Astrocyte of the hippocampus (primary cell): Measurements from ENCODE around the gene FES.
"Not testable (repeated sequence)": the region's sequence is repeated elsewhere in the genome, so short reads cannot be mapped to it uniquely, and the experiment has no call there.

Experiments
- DNase-seq: peaks from one replicate; pipeline ENCODE4 v3.0.0; 2011; ENCODE audit warnings: low read depth, low spot score

Gene FES

GRCh38 chr15:90909976-90910375 is 25.7 kb downstream of the FES start:
- no peak for DNase-seq

- DNase-seq, result no peak
Observed at GRCh38 chr15:90910441-90911301, 26.4 kb downstream of the FES start.

GRCh38 chr15:90911302-90911623 is 27.0 kb downstream of the FES start:
- no peak for DNase-seq

GRCh38 chr15:90911906-90912769 is 27.8 kb downstream of the FES start:
- DNase-seq, result no peak

GRCh38 chr15:90912770-90913075 is 28.4 kb downstream of the FES start:
- DNase-seq, result no peak

GRCh38 chr15:90913398-90913944 is 29.2 kb downstream of the FES start:
- no peak for DNase-seq

GRCh38 chr15:90914305-90915080 is 30.2 kb downstream of the FES start:
- no peak for DNase-seq

- DNase-seq, result no peak
Observed at GRCh38 chr15:90915216-90915807, 31.0 kb downstream of the FES start.

- no peak for DNase-seq
Observed at GRCh38 chr15:90915808-90916440, 31.6 kb downstream of the FES start.

- DNase-seq, result no peak
Observed at GRCh38 chr15:90916461-90916860, 32.2 kb downstream of the FES start.

- DNase-seq, result no peak
Observed at GRCh38 chr15:90917569-90917968, 33.3 kb downstream of the FES start.

- DNase-seq, result no peak
Observed at GRCh38 chr15:90918034-90918788, 33.9 kb downstream of the FES start.

- DNase-seq, result no peak
Observed at GRCh38 chr15:90918835-90919234, 34.5 kb downstream of the FES start.

- no peak for DNase-seq
Observed at GRCh38 chr15:90921887-90922286, 37.6 kb downstream of the FES start.

- DNase-seq, result not testable (repeated sequence)
Observed at GRCh38 chr15:90922712-90923322, 38.5 kb downstream of the FES start.

GRCh38 chr15:90924375-90924774 is 40.1 kb downstream of the FES start:
- no peak for DNase-seq

GRCh38 chr15:90926766-90927165 is 42.5 kb downstream of the FES start:
- DNase-seq, result not testable (repeated sequence)

- not testable (repeated sequence) for DNase-seq
Observed at GRCh38 chr15:90928106-90928505, 43.8 kb downstream of the FES start.

- DNase-seq, result no peak
Observed at GRCh38 chr15:90929246-90930019, 45.1 kb downstream of the FES start.
